Ovary (tissue), 9 donors: Measurements from ENCODE around the gene PRR19. TPM values are rescaled to one million over a fixed set of nuclear protein-coding genes. Genes with fewer than 3 reads are reported as not detected.

ENCODE experiments used
- DNase-seq, 5 donors: peaks; one replicate each; pipeline ENCODE4 v3.0.0-alpha.2; 2019 to 2020
- H3K27ac ChIP-seq, 2 donors: fragments of 200-600 bp; one replicate each; pipeline versions ENCODE4 v1.5.1 to v1.8.0; 2019 to 2022
- H3K27me3 ChIP-seq: fragments of 200-600 bp; one replicate; pipeline ENCODE4 v1.8.0; 2022
- H3K36me3 ChIP-seq: fragments of 200-600 bp; sonication (generic); one replicate; pipeline ENCODE4 v1.5.1; 2019
- H3K4me1 ChIP-seq: one replicate; pipeline ENCODE4 v1.8.1; 2013; ENCODE audit warnings: mild to moderate bottlenecking, moderate library complexity; ENCODE audit not compliant: insufficient read depth
- H3K4me3 ChIP-seq: fragments of 200-600 bp; sonication (generic); one replicate; pipeline ENCODE4 v1.5.1; 2017
- H3K9me3 ChIP-seq, 2 donors: fragments of 200-600 bp in 1 of 2; sonication (generic) in 1 of 2; one replicate each; pipeline versions ENCODE4 v1.5.1 to v1.8.1; 2013 to 2019; ENCODE audit warnings: mild to moderate bottlenecking in 1 of 2, moderate library complexity in 1 of 2
- EP300 ChIP-seq: sonication (generic); formaldehyde crosslinking; IDR thresholded peaks from one replicate; pipeline ENCODE4 v1.6.1; 2017; ENCODE audit warnings: antibody characterized with exemption
- POLR2A ChIP-seq: fragments of 450-650 bp; IDR thresholded peaks from one replicate; pipeline ENCODE4 v1.6.1; 2017; ENCODE audit warnings: antibody characterized with exemption, mild to moderate bottlenecking, moderate library complexity
- WGBS, 3 donors: extraction: QIAGEN DNeasy Blood & Tissue Kit in 1 of 3; methylation state at CpG; one replicate each; pipeline versions ENCODE4 v1.1.5 to v1.1.7; 2013 to 2017; 5-methylcytosine and 5-hydroxymethylcytosine counted together
- intact Hi-C, 4 donors: fragments of 100-400 bp; cut with DNase I; formaldehyde crosslinking; loops; one replicate each; pipeline versions ENCODE4 v1.11.0 to v1.15.1; 2022 to 2023
- polyA plus RNA-seq, 2 donors: library from polyadenylated mRNA; stranded (reverse); fragments of 200-250 nt in 1 of 2; fragments of 350-450 nt in 1 of 2; fragmentation: Illumina TruSeq in 1 of 2; extraction: RNeasy Lipid Tissue Mini Kit (QIAGEN cat#74804) in 1 of 2; gene quantifications; one replicate each; pipeline ENCODE4 v1.2.3, GENCODE V29; 2013 to 2014
- total RNA-seq, 7 donors: library from RNA; depleted of rRNA in 2 of 7; stranded (reverse); fragments of >200 nt in 2 of 7; fragmentation: NEBNext Ultra II Directional in 3 of 7; extraction: Animal tissue kit (Norgen Biotek cat#: 25700) in 3 of 7; gene quantifications; one replicate each; pipeline versions ENCODE4 v1.1.0 to v1.2.4, GENCODE V29; 2016 to 2023
- TF ChIP-seq, protein P1 (sequence below), 3 donors: fragments of 450-650 bp in 2 of 3; fragments of 200-600 bp in 1 of 3; IDR thresholded peaks; one replicate each; pipeline versions ENCODE4 v1.5.1 to v1.8.0; 2016 to 2022; ENCODE audit warnings: antibody characterized with exemption in 3 of 3, mild to moderate bottlenecking in 1 of 3
- donor health status: DM: no; HTN: no; CAD: no; lungs with moderate emphysema.
- donor health status: DM: no; HTN: no; CAD: no.
- donor health status: Bipolar disorder and iron deficiency.
- donor health status: DM: yes; HTN: yes; CAD: no.
- donor health status: DM: no; HTN: no; CAD: no.
- donor health status: DM: yes; HTN: yes; CAD: no.

PRR19 gene
- total and polyA plus RNA-seq, 9 donors = 0.58 to 2.9 (median 0.77) TPM; not detected in 2

DNA sequence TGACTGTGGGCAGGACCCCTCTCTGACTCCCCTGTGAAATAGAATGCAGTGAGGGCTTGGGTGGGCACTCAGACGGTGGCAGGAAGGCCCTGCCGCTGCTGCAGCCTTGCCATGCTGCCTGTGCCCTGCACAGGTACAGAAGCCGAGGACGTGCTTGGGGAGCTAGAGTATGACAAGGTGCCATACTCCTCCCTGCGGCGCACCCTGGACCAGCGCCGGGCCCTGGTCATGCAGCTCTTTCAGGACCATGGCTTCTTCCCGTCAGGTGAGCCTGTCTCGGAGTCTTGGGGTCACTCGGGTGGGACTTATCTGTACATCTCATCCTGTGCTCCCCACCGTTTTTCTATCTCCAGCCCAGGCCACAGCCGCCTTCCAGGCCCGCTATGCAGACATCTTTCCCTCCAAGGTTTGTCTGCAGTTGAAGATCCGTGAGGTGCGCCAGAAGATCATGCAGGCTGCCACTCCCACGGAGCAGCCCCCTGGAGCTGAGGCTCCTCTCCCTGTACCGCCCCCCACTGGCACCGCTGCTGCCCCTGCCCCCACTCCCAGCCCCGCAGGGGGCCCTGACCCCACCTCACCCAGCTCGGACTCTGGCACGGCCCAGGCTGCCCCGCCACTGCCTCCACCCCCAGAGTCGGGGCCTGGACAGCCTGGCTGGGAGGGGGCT is 7.3 kb upstream of the PRR19 start:
- intact Hi-C loops = loop anchor here in 2 of 4 donors (5.0 kb wide), 2 partner anchors 47 to 162 kb away; partner anchors contain the start of gene POU2F2 (in 1 of the 2)

DNA sequence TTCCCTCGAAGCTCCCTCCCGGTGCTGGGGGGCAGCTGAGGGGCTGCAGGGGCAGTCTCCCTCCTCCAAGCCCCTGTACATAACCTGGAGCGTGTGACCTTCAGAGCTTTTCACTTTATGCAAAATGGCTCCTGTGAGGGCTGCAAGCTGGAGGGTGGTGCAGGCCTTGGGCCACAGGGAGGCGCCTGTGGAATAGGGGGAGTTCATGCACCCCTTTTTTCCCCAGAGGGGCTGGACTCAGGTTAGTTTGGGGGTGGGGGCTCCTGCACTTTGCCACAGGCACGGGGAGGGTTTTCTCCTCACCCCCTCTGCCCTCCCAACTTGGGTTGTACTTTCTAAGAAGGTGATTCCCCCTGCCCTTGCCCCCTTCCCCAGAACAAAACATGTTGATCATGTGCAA is 6.6 kb upstream of the PRR19 start:
- H3K4me1 ChIP-seq = no peaks in the 10 kb centered on the region
- 49 to 54% (median 53%) methylated on average over 5 of the region's 5 CpGs for WGBS, 3 donors
- DNase-seq = no peak
- H3K9me3 ChIP-seq = no peaks in the 10 kb centered on the region
- H3K27ac ChIP-seq = no peak overlapping the region
- TF ChIP-seq POLR2A = no peak
- TF ChIP-seq EP300 = no peak
- TF ChIP-seq, protein P1, sequence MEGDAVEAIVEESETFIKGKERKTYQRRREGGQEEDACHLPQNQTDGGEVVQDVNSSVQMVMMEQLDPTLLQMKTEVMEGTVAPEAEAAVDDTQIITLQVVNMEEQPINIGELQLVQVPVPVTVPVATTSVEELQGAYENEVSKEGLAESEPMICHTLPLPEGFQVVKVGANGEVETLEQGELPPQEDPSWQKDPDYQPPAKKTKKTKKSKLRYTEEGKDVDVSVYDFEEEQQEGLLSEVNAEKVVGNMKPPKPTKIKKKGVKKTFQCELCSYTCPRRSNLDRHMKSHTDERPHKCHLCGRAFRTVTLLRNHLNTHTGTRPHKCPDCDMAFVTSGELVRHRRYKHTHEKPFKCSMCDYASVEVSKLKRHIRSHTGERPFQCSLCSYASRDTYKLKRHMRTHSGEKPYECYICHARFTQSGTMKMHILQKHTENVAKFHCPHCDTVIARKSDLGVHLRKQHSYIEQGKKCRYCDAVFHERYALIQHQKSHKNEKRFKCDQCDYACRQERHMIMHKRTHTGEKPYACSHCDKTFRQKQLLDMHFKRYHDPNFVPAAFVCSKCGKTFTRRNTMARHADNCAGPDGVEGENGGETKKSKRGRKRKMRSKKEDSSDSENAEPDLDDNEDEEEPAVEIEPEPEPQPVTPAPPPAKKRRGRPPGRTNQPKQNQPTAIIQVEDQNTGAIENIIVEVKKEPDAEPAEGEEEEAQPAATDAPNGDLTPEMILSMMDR (IDR thresholded peaks at IDR 0.05) = no peak
- intact Hi-C loops = loop anchor here in 1 of 4 donors (5.0 kb wide), 1 partner anchor 163 kb away; the partner anchor contains the start of gene POU2F2
- H3K4me3 ChIP-seq = no peak overlapping the region
- no peaks in the 10 kb centered on the region for H3K27me3 ChIP-seq
- no peaks in the 10 kb centered on the region for H3K36me3 ChIP-seq

More for the DNA sequence above, 7.3 kb upstream of the PRR19 start:
- no peaks in the 10 kb centered on the region for H3K9me3 ChIP-seq
- TF ChIP-seq EP300 (no peak), POLR2A (no peak)
- TF ChIP-seq, protein P1 (IDR thresholded peaks at IDR 0.05) = no peak
- no peak for DNase-seq
- no peaks in the 10 kb centered on the region for H3K36me3 ChIP-seq
- no peak overlapping the region for H3K4me3 ChIP-seq
- H3K27ac ChIP-seq = no peak overlapping the region
- no peaks in the 10 kb centered on the region for H3K4me1 ChIP-seq
- H3K27me3 ChIP-seq = no peaks in the 10 kb centered on the region
- WGBS, 3 donors = 70 to 75% (median 71%) methylated on average over 20 to 24 of the region's 24 CpGs

DNA sequence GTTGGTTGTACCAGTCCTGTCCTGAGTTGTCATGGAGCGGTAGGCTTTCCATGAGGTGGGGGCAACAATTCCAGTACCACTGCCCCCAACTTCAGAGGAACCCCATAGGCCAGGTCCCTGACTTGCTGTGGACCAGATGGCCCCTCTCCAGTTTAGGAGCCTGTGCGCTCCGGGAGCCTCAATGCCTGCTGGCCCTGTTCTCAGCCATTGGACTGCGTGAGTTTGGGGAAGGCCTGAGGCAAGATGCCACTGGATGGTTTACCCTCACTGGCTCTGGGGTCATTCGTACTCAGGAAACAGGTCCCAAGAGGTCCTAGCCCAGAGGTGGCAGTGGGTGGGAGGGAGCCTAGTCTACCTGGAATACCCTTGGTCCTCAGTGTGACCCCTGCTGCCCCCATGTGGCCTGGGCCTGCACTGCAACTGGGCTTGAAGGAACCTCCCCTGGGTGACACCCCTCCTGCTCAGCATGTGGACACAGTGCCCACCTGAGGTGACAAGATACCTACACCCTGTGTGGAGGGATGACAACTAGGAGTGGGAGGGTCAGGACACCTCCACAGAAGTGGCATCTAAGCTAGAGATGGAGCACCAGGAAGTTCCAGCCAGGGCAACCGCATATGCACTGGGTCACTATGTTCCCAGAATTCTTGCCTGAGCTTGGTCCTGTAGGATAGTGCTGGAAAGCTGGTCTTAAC is 6.0 kb upstream of the PRR19 start:
- Histone ChIP-seq H3K36me3 (no peaks in the 10 kb centered on the region), H3K9me3 (no peaks in the 10 kb centered on the region), H3K27ac (no peak overlapping the region), H3K27me3 (no peaks in the 10 kb centered on the region), H3K4me1 (no peaks in the 10 kb centered on the region), H3K4me3 (no peak overlapping the region)
- TF ChIP-seq, protein P1 (IDR thresholded peaks at IDR 0.05) = peak; percentile 87 to 93 (median 90)
- TF ChIP-seq EP300 = no peak
- no peak for TF ChIP-seq POLR2A
- DNase-seq = peak; percentile 78 to 88 (median 87)
- intact Hi-C loops = loop anchor here in 1 of 4 donors (5.0 kb wide), 1 partner anchor 164 kb away; the partner anchor contains the start of gene POU2F2
- 77 to 84% (median 83%) methylated on average over 6 of the region's 6 CpGs for WGBS, 3 donors

DNA sequence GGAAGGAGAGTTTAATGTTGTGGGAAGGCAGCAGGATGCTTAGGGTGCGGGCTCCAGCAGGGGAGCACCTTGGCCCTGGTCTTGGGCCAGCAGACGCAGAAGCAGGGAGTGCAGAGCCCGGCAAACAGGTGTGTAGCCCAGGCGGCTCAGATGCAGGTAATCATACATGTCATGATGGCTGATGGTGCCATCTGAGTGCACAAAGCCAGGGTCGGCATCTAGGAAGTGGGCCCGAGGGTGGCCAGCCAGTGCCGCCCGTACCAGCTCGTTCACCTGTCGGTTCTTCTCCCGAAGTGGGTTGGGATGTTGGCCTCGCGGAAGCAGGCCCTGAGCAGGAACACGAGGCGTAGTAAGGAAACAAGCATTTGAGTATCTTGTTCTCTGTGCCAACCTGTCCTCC is 4.9 kb upstream of the PRR19 start:
- H3K4me1 ChIP-seq = peaks cover 6% of the 10 kb centered on the region
- H3K27ac ChIP-seq = no peak overlapping the region
- DNase-seq = peak in 1 of 5 donors; percentile 18
- 79 to 86% (median 85%) methylated on average over 15 of the region's 15 CpGs for WGBS, 3 donors
- no peaks in the 10 kb centered on the region for H3K9me3 ChIP-seq
- no peaks in the 10 kb centered on the region for H3K36me3 ChIP-seq
- no peak overlapping the region for H3K4me3 ChIP-seq
- intact Hi-C loops = loop anchor here in 1 of 4 donors (5.0 kb wide), 1 partner anchor 165 kb away; the partner anchor contains the start of gene POU2F2
- H3K27me3 ChIP-seq = no peaks in the 10 kb centered on the region
- no peak for TF ChIP-seq EP300
